BLaER1 (cell line): Measurements from ENCODE around the gene RNF141.

Experiments
- H3K27ac ChIP-seq: shearing (Covaris generic); formaldehyde crosslinking; 2 replicates; pipeline ENCODE4 v1.8.1; 2022
- H3K27me3 ChIP-seq: shearing (Covaris generic); formaldehyde crosslinking; 2 replicates; pipeline ENCODE4 v1.8.1; 2022
- H3K36me3 ChIP-seq: shearing (Covaris generic); formaldehyde crosslinking; 2 replicates; pipeline ENCODE4 v1.8.1; 2022
- H3K4me1 ChIP-seq: shearing (Covaris generic); formaldehyde crosslinking; 2 replicates; pipeline ENCODE4 v1.8.1; 2022
- H3K4me2 ChIP-seq: shearing (Covaris generic); formaldehyde crosslinking; 2 replicates; pipeline ENCODE4 v1.8.1; 2022
- H3K4me3 ChIP-seq: shearing (Covaris generic); formaldehyde crosslinking; 2 replicates; pipeline ENCODE4 v1.8.1; 2022
- H3K9ac ChIP-seq: shearing (Covaris generic); formaldehyde crosslinking; 2 replicates; pipeline ENCODE4 v1.8.1; 2022
- H3K9me3 ChIP-seq: shearing (Covaris generic); formaldehyde crosslinking; 2 replicates; pipeline ENCODE4 v1.8.1; 2022
- H4K20me1 ChIP-seq: shearing (Covaris generic); formaldehyde crosslinking; 2 replicates; pipeline ENCODE4 v1.8.1; 2022
- Cebpa-rat ChIP-seq: shearing (Covaris generic); IDR thresholded peaks from 2 replicates; pipeline ENCODE4 v1.8.1; 2022

Gene RNF141

GRCh38 chr11:10526974-10527918 is 13.7 kb downstream of the RNF141 start:
- no peak overlapping the region for H3K4me2 ChIP-seq
- no peaks in the 10 kb centered on the region for H3K4me1 ChIP-seq
- no peaks in the 10 kb centered on the region for H3K9me3 ChIP-seq
- no peak overlapping the region for H3K27ac ChIP-seq
- no peaks in the 10 kb centered on the region for H4K20me1 ChIP-seq
- peaks cover 69% of the 10 kb centered on the region for H3K36me3 ChIP-seq
- H3K9ac ChIP-seq: no peak overlapping the region
- H3K4me3 ChIP-seq: no peak overlapping the region
- no peaks in the 10 kb centered on the region for H3K27me3 ChIP-seq
- TF ChIP-seq Cebpa-rat: no peak

DNA sequence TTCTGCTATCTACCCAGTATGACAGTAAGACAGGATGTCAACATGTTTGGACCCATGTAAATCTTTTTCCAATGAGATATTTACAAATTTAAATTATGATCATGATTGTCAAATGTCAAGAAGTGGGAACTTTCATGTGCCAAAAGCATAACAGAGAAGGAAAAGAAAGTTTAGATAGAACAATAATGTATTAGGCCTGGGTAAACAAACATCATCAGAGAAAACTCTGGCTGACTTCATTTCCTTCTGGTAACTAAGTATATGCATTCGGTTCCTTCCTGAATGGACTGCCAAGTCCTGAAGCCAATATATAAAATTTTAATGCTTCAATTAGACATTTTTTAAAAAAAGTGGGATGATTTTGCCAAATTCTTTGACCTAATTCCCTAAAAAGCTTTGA is 16.5 kb downstream of the RNF141 start:
- no peak overlapping the region for H3K4me3 ChIP-seq
- H3K36me3 ChIP-seq: peaks cover 77% of the 10 kb centered on the region

GRCh38 chr11:10522921-10523320 is 18.1 kb downstream of the RNF141 start:
- no peaks in the 10 kb centered on the region for H3K4me1 ChIP-seq
- no peaks in the 10 kb centered on the region for H3K27me3 ChIP-seq
- no peaks in the 10 kb centered on the region for H4K20me1 ChIP-seq
- no peak overlapping the region for H3K4me2 ChIP-seq
- H3K27ac ChIP-seq: no peak overlapping the region
- TF ChIP-seq Cebpa-rat: no peak
- H3K4me3 ChIP-seq: no peak overlapping the region
- H3K36me3 ChIP-seq: peaks cover 73% of the 10 kb centered on the region
- H3K9ac ChIP-seq: no peak overlapping the region
- no peaks in the 10 kb centered on the region for H3K9me3 ChIP-seq

More for the DNA sequence above, 16.5 kb downstream of the RNF141 start:
- no peak overlapping the region for H3K27ac ChIP-seq
- no peak overlapping the region for H3K9ac ChIP-seq
- TF ChIP-seq Cebpa-rat: no peak
- no peaks in the 10 kb centered on the region for H3K4me1 ChIP-seq
- no peak overlapping the region for H3K4me2 ChIP-seq
- H3K27me3 ChIP-seq: no peaks in the 10 kb centered on the region
- H3K9me3 ChIP-seq: no peaks in the 10 kb centered on the region
- no peaks in the 10 kb centered on the region for H4K20me1 ChIP-seq

DNA sequence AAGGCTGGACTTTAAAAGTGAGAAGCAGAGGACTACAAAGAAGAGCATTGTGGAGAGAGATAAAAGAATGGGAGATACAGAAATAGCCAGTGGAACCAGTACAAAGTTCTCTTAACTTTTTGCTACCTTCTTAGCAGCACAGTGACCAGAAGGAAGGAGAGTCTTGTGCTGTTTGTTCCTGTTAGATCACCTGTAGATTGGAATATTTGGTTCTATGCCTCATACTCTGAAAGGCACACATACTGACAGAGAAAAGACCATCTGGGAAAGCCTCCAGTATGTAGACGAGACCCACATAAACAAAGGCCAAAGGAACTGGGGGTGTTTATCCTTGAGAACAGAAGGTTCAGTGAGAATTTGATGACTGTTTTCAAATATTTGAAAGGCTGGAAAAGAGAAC is 18.7 kb downstream of the RNF141 start:
- Histone ChIP-seq H3K9ac (no peak overlapping the region), H3K36me3 (peaks cover 68% of the 10 kb centered on the region), H3K27ac (no peak overlapping the region), H4K20me1 (no peaks in the 10 kb centered on the region), H3K4me3 (no peak overlapping the region), H3K27me3 (no peaks in the 10 kb centered on the region), H3K9me3 (no peaks in the 10 kb centered on the region), H3K4me2 (no peak overlapping the region), H3K4me1 (no peaks in the 10 kb centered on the region)
- TF ChIP-seq Cebpa-rat: no peak

DNA sequence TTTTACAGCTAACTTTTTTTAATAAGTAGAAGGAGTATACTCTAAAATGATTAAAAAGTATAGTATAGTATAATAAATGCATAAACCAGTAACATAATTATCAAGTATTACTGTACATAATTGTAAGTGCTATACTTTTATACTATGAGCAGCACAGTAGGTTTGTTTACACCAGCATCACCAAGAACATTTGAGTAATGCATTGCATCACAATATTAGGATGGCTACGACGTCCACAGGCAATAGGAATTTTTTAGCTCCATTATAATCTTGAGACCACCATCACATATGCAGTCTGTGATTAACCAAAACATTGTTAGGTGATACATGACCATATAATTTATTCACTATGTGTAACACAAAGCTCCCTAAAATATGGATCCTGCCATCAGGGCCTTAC is 20.4 kb downstream of the RNF141 start:
- H3K4me1 ChIP-seq: no peaks in the 10 kb centered on the region
- H4K20me1 ChIP-seq: no peaks in the 10 kb centered on the region
- H3K9me3 ChIP-seq: no peaks in the 10 kb centered on the region
- peaks cover 59% of the 10 kb centered on the region for H3K36me3 ChIP-seq
- TF ChIP-seq Cebpa-rat: no peak
- no peak overlapping the region for H3K27ac ChIP-seq
- H3K4me3 ChIP-seq: no peak overlapping the region
- no peaks in the 10 kb centered on the region for H3K27me3 ChIP-seq
- no peak overlapping the region for H3K4me2 ChIP-seq
- no peak overlapping the region for H3K9ac ChIP-seq

DNA sequence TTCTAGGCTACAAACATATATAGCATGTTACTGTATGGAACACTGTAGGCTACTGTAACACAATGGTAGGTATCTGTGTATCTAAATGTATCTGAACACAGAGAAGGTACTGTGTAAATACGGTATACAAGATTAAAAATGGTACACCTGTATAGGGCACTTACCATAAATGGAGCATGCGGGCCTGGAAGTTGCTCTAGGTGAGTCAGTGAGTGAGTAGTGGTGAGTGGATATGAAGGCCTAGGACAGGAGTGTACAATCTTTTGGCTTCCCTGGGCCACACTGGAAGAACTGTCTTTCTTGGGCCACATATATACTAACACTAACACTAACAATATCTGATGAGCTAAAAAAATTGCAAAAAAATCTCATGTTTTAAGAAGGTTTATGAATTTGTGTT is 21.4 kb downstream of the RNF141 start:
- no peak overlapping the region for H3K27ac ChIP-seq
- no peak overlapping the region for H3K4me3 ChIP-seq
- H3K27me3 ChIP-seq: no peaks in the 10 kb centered on the region
- no peak for TF ChIP-seq Cebpa-rat
- no peak overlapping the region for H3K9ac ChIP-seq
- H4K20me1 ChIP-seq: no peaks in the 10 kb centered on the region
- no peaks in the 10 kb centered on the region for H3K9me3 ChIP-seq
- peaks cover 51% of the 10 kb centered on the region for H3K36me3 ChIP-seq
- H3K4me2 ChIP-seq: no peak overlapping the region
- H3K4me1 ChIP-seq: no peaks in the 10 kb centered on the region

GRCh38 chr11:10518891-10519290 is 22.1 kb downstream of the RNF141 start:
- no peak for TF ChIP-seq Cebpa-rat
- H3K27me3 ChIP-seq: no peaks in the 10 kb centered on the region
- H3K27ac ChIP-seq: no peak overlapping the region
- no peak overlapping the region for H3K4me3 ChIP-seq
- no peaks in the 10 kb centered on the region for H3K9me3 ChIP-seq
- H3K4me1 ChIP-seq: no peaks in the 10 kb centered on the region
- H3K9ac ChIP-seq: no peak overlapping the region
- H4K20me1 ChIP-seq: no peaks in the 10 kb centered on the region
- H3K36me3 ChIP-seq: peaks cover 44% of the 10 kb centered on the region
- no peak overlapping the region for H3K4me2 ChIP-seq

DNA sequence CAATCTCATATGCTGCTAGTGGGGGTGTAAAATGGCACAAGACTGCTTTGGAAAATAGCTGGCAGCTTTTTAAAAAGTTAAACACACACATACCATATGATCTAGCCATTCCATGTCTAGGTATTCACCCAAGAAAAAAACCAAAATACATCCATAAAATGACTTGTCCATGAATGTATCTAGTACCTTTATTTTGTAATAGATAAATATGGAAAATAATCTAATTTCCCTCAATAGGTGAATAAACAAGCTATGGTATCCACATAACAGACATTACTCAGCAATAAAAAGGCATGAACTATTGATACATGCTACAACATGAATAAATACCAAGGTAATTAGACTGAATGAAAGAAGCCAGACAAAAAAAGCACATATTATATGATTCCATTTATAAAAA is 22.9 kb downstream of the RNF141 start:
- TF ChIP-seq Cebpa-rat: no peak
- Histone ChIP-seq H3K4me1 (no peaks in the 10 kb centered on the region), H3K27me3 (no peaks in the 10 kb centered on the region), H3K36me3 (peaks cover 39% of the 10 kb centered on the region), H4K20me1 (no peaks in the 10 kb centered on the region), H3K4me3 (no peak overlapping the region), H3K27ac (no peak overlapping the region), H3K9ac (no peak overlapping the region), H3K4me2 (no peak overlapping the region), H3K9me3 (no peaks in the 10 kb centered on the region)

DNA sequence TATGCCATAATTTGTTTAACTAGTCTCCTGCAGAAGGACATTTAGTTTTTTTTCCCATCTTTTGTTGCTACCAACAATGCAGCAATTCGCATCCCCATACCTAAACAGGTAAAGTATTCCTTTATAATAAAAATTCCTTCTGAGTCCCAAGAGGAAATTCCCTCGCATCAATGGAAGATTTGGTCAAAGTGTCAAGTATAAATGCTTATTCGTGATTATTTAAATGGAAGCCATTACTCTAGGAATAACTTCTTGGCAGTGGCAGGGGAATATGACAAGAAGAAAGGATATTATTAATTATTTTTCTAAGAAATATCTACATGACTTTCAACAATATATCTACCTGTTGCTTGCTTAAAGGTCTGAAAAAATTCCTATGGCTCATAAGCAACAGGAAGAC is 25.6 kb downstream of the RNF141 start:
- H3K4me1 ChIP-seq: no peaks in the 10 kb centered on the region
- H3K27ac ChIP-seq: no peak overlapping the region
- no peaks in the 10 kb centered on the region for H3K9me3 ChIP-seq
- no peak overlapping the region for H3K9ac ChIP-seq
- TF ChIP-seq Cebpa-rat: no peak
- H3K4me3 ChIP-seq: no peak overlapping the region
- H3K27me3 ChIP-seq: no peaks in the 10 kb centered on the region
- H3K36me3 ChIP-seq: peaks cover 24% of the 10 kb centered on the region
- no peaks in the 10 kb centered on the region for H4K20me1 ChIP-seq
- H3K4me2 ChIP-seq: no peak overlapping the region

DNA sequence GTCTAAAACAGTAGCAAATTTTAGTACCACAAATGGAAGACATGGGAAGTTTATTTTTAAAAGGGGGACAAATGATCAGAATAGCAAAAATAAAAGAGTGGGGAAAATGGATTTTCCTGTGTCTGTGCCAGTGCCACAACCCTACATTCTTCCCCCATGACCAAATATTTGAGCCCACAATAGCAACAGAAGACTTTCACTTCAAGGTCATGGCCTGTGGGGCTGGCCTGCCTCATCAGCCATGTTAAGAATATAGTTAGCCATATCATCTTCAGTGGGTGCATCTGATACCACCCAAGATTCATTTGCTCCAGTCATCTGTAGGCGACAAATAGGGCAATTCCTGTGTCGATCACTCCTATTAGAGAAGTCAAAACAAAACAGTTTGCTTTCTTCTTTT is 26.3 kb downstream of the RNF141 start:
- Histone ChIP-seq H3K9ac (no peak overlapping the region), H3K27ac (no peak overlapping the region), H4K20me1 (no peaks in the 10 kb centered on the region), H3K27me3 (no peaks in the 10 kb centered on the region), H3K4me1 (no peaks in the 10 kb centered on the region), H3K36me3 (peaks cover 22% of the 10 kb centered on the region), H3K9me3 (no peaks in the 10 kb centered on the region), H3K4me2 (no peak overlapping the region), H3K4me3 (no peak overlapping the region)
- TF ChIP-seq Cebpa-rat: no peak
